Parathyroid adenoma (tissue), 2 donors: ENCODE data around the gene CIPC.

Source experiments
- H2AFZ ChIP-seq: fragments of 300-600 bp; sonication (generic); one replicate; pipeline ENCODE4 v1.7.0; 2017; ENCODE audit warnings: antibody characterized with exemption, mild to moderate bottlenecking
- H3K27ac ChIP-seq: fragments of 300-600 bp; sonication (generic); one replicate; pipeline ENCODE4 v1.7.0; 2017
- H3K27me3 ChIP-seq: fragments of 300-600 bp; sonication (generic); one replicate; pipeline ENCODE4 v1.7.0; 2017; ENCODE audit warnings: low read length; ENCODE audit not compliant: control insufficient read depth, insufficient read depth
- H3K36me3 ChIP-seq: fragments of 300-600 bp; sonication (generic); one replicate; pipeline ENCODE4 v1.7.0; 2017; ENCODE audit warnings: low read length; ENCODE audit not compliant: control insufficient read depth, insufficient read depth
- H3K4me1 ChIP-seq: fragments of 300-600 bp; sonication (generic); one replicate; pipeline ENCODE4 v1.7.0; 2017; ENCODE audit warnings: control low read depth
- H3K4me2 ChIP-seq: fragments of 300-600 bp; sonication (generic); one replicate; pipeline ENCODE4 v1.7.0; 2017; ENCODE audit warnings: low read length
- H3K4me3 ChIP-seq: fragments of 300-600 bp; sonication (generic); one replicate; pipeline ENCODE4 v1.7.0; 2017; ENCODE audit warnings: low read depth, low read length
- H3K79me2 ChIP-seq: fragments of 300-600 bp; sonication (generic); one replicate; pipeline ENCODE4 v1.7.0; 2017; ENCODE audit warnings: control low read depth
- H3K9ac ChIP-seq: fragments of 300-600 bp; sonication (generic); one replicate; pipeline ENCODE4 v1.7.0; 2017; ENCODE audit warnings: mild to moderate bottlenecking
- H3K9me3 ChIP-seq: fragments of 300-600 bp; sonication (generic); one replicate; pipeline ENCODE4 v1.7.0; 2017; ENCODE audit warnings: low read length; ENCODE audit not compliant: control insufficient read depth
- TF ChIP-seq, protein P1 (sequence below): fragments of 300-600 bp; sonication (generic); IDR thresholded peaks from one replicate; pipeline ENCODE4 v1.7.0; 2017; ENCODE audit warnings: antibody characterized with exemption, mild to moderate bottlenecking
- donor health status: primary hyperparathyroidism.

Gene CIPC

DNA sequence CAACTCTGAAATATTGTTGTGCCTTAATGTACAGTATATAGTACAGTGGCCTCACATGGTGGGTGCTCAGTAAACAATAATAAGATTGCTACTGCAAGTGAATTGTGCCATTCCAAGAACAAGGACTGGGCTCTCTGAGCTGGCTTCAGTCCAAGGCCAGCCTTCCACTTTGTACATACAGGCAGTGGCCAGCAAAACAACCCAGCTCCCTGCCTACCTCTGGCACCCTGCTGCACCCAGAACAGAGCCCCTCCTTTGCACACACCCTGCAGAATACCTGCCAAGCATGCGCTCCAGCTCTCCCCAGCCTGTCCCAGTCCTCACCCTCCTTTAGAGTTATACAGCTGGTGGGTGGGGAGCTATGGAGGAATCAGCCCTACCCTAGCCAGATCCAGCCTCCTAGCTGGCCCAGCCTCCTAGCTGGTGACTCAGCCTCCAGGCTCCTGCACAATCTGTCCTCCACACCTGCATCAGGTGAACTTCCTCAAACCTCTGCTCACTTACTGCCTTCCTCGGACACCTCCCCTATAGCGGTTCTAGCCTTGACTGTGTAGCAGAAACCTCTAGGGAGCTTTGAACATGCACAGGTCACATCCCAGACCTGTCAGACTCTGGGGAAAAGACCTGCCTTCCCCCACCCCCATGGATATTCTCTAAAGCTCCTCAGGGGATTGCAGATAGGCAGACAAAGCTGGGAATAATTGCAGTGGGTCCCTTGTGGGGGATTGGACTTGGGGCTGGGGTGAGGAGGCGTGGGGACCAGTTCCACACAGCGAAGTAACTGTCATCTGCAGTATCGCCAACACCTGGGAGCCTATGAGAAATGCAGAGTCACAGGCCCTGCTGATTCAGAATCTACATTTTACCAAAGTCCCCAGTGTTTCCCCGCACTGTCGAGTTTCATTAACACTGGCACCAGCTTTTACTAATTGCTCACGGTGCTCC lies 25.6 kb downstream of the CIPC start:
- H3K4me1 ChIP-seq = peaks cover 41% of the 10 kb centered on the region
- no peaks in the 10 kb centered on the region for H3K9me3 ChIP-seq
- H3K27ac ChIP-seq = peak overlapping the region; percentile 95
- TF ChIP-seq, protein P1, sequence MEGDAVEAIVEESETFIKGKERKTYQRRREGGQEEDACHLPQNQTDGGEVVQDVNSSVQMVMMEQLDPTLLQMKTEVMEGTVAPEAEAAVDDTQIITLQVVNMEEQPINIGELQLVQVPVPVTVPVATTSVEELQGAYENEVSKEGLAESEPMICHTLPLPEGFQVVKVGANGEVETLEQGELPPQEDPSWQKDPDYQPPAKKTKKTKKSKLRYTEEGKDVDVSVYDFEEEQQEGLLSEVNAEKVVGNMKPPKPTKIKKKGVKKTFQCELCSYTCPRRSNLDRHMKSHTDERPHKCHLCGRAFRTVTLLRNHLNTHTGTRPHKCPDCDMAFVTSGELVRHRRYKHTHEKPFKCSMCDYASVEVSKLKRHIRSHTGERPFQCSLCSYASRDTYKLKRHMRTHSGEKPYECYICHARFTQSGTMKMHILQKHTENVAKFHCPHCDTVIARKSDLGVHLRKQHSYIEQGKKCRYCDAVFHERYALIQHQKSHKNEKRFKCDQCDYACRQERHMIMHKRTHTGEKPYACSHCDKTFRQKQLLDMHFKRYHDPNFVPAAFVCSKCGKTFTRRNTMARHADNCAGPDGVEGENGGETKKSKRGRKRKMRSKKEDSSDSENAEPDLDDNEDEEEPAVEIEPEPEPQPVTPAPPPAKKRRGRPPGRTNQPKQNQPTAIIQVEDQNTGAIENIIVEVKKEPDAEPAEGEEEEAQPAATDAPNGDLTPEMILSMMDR = no peak
- H3K79me2 ChIP-seq = peaks cover 10% of the 10 kb centered on the region
- no peak overlapping the region for H3K4me3 ChIP-seq
- H2AFZ ChIP-seq = peak overlapping the region; percentile 23
- no peak overlapping the region for H3K9ac ChIP-seq
- H3K36me3 ChIP-seq = no peaks in the 10 kb centered on the region
- H3K4me2 ChIP-seq = no peak overlapping the region
- no peaks in the 10 kb centered on the region for H3K27me3 ChIP-seq

DNA sequence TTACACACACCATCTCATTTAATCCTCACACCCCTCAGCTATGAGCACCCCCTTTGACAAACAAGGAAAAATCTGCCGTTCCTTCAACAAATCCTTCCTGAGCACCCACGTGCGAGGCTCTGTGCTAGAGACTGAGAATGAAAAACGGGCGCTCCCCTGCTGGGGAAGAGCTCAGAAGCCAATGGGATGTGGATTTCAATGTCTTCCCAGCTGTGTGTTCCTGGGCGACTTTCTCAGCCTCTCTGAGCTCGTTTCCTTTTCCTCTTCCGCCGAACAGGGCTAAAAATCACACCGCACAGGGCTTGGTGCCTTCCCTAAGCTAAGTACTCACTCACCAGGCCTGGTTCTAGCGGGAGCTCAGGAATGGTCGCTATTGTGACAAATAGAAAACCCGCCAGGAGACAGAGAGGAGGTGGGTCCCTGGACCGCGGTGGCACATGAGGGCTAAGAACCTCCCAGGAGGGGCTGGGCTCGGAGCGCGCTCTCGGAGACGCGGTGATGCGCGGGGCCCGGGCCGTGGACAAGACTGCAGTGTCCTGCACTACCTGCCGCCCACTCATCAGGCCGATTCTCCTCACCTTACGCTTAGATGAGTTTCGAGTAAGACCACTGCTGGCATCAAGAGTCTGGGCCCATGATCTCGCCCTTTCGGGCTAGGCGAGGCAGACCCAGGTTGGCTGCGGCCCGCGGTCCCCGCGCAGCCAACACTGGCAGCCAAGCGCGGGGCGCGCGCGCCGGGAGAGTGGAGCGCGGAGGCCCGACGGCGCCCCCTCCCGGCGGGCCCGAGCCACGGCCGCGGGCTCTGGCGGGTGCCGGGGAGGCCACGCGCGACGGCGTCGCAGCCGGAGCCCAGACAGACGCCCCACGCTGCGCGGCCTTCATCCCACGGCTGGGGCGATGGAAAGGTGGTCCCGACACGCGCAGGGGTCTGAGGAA lies 26.6 kb downstream of the CIPC start:
- H3K4me2 ChIP-seq = peak overlapping the region; percentile 44
- TF ChIP-seq, protein P1 = peak; percentile 40
- peak overlapping the region; percentile 95 for H3K27ac ChIP-seq
- H2AFZ ChIP-seq = peak overlapping the region; percentile 91
- no peak overlapping the region for H3K4me3 ChIP-seq
- H3K79me2 ChIP-seq = peaks cover 2% of the 10 kb centered on the region
- no peaks in the 10 kb centered on the region for H3K36me3 ChIP-seq
- peaks cover 41% of the 10 kb centered on the region for H3K4me1 ChIP-seq
- H3K27me3 ChIP-seq = no peaks in the 10 kb centered on the region
- no peak overlapping the region for H3K9ac ChIP-seq
- H3K9me3 ChIP-seq = no peaks in the 10 kb centered on the region

DNA sequence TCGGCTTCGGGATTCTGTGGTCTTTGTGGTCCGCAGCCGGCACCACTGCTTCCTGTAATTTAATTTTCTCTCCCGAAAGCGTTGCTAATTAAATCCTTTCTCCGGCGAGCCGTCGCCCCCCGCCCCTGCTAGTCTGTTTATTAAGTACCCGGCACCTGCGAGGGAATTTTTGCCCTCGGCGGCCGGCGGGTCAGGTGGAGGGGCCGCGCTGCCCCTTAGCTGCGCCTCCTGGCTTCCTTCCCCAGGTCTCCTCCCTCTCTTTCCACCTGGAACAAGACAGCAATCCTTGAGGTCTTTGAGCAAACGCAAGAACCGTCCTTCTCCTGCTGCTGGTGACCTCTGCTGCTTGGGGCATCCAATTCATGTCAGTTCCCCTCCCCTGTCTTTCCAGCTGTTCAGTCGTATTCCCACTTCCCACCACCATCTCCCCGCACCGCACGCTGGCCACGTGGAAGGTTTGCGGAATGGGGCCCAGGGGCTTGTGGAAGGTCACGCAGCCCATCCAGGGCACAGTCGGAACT lies 27.3 kb downstream of the CIPC start:
- Histone ChIP-seq H3K4me2 (no peak overlapping the region), H3K27ac (no peak overlapping the region), H3K4me1 (peaks cover 41% of the 10 kb centered on the region), H3K79me2 (no peaks in the 10 kb centered on the region), H3K9ac (no peak overlapping the region), H3K9me3 (no peaks in the 10 kb centered on the region), H2AFZ (peak overlapping the region; percentile 78), H3K36me3 (no peaks in the 10 kb centered on the region), H3K4me3 (no peak overlapping the region), H3K27me3 (no peaks in the 10 kb centered on the region)
- TF ChIP-seq, protein P1 = no peak

DNA sequence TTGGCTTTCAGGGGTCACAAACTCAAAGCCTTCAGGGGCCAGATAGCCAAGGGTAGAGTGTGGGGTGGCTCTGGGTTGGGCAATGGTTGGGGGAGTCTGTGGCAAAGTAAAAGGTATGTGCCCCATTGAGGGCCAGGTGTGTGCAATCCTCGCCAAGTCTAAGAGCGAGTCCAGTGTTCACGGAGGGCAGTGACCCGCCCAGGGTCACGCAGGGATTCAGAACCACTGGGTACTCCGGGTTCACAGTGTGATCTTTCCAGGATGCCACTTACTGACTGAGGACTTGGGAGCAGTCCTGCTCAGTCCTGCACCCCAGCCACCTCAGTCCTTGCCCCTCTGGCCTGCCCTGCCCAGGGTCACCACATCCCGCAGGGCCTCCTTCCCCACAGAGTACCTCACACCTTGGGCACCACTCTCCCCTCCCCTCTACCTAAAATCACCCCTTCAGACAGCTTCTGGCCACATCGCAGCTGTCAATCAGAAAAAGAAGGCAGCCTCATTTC lies 27.8 kb downstream of the CIPC start:
- no peak overlapping the region for H3K4me2 ChIP-seq
- no peak overlapping the region for H3K9ac ChIP-seq
- H3K27ac ChIP-seq = no peak overlapping the region
- H3K9me3 ChIP-seq = no peaks in the 10 kb centered on the region
- H3K36me3 ChIP-seq = no peaks in the 10 kb centered on the region
- peaks cover 37% of the 10 kb centered on the region for H3K4me1 ChIP-seq
- H3K4me3 ChIP-seq = no peak overlapping the region
- no peak overlapping the region for H2AFZ ChIP-seq
- no peaks in the 10 kb centered on the region for H3K79me2 ChIP-seq
- TF ChIP-seq, protein P1 = no peak
- H3K27me3 ChIP-seq = no peaks in the 10 kb centered on the region
